Upper lobe of left lung (tissue), 4 donors: ENCODE results near the gene LIN28A.

Experiments
- EP300 ChIP-seq, 4 donors: sonication (generic); formaldehyde crosslinking; IDR thresholded peaks; one replicate each; pipeline ENCODE4 v1.5.1; 2017; ENCODE audit warnings: antibody characterized with exemption in 4 of 4, control low read depth in 2 of 4
- POLR2A ChIP-seq, 4 donors: fragments of 450-650 bp; IDR thresholded peaks; one replicate each; pipeline ENCODE4 v1.5.1; 2016 to 2017; ENCODE audit warnings: antibody characterized with exemption in 4 of 4, mild to moderate bottlenecking in 2 of 4
- TF ChIP-seq, protein P1 (sequence below), 6 experiments: fragments of 450-650 bp in 4 of 6; fragments of 200-600 bp in 2 of 6; sonication (generic) in 2 of 6; IDR thresholded peaks; one replicate each; pipeline ENCODE4 v1.5.1; 2016 to 2019; ENCODE audit warnings: antibody characterized with exemption in 6 of 6

DNA sequence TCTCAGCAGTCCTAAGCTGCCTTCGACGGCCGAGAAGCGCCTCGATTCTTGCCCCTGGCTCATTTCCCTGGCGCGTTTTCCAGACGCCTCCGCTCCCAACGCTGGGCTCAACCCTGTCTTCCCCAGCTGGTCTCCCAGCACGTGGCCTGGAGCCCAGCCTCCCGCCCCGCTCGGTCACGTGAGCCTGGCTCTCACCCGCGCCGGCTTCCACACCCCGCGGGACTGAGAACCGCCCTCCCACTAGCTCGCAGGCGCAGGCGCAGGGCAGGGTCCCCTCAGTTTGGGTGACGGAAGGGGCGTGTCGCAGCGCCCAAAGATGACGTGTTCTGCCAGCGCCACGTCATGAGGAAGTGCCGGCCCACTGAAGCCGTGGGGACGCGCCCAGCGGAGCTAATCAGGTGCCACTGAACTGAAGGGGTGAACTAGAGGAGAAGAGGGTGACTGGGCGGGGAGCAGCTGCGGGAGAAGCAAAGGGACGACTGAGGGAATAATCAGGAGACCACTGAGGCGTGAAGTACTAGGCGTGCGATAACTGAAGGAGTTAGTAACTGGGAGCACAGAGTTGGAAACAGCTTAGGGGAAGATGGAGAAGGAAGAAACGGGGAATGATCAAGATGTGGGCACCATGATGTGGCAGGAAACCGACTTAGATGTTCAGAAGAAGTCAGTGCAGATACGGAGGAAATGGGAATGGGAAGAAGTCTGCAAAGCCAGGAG, 21.5 kb downstream of the LIN28A start, which contains the start of gene DHDDS:
- TF ChIP-seq, protein P1, sequence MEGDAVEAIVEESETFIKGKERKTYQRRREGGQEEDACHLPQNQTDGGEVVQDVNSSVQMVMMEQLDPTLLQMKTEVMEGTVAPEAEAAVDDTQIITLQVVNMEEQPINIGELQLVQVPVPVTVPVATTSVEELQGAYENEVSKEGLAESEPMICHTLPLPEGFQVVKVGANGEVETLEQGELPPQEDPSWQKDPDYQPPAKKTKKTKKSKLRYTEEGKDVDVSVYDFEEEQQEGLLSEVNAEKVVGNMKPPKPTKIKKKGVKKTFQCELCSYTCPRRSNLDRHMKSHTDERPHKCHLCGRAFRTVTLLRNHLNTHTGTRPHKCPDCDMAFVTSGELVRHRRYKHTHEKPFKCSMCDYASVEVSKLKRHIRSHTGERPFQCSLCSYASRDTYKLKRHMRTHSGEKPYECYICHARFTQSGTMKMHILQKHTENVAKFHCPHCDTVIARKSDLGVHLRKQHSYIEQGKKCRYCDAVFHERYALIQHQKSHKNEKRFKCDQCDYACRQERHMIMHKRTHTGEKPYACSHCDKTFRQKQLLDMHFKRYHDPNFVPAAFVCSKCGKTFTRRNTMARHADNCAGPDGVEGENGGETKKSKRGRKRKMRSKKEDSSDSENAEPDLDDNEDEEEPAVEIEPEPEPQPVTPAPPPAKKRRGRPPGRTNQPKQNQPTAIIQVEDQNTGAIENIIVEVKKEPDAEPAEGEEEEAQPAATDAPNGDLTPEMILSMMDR (IDR thresholded peaks at IDR 0.05) = peak in 2 of 6 experiments; percentile 16 to 40
- TF ChIP-seq POLR2A (IDR thresholded peaks at IDR 0.05) = peak in 3 of 4 donors; percentile 42 to 91 (median 73)
- peak in 1 of 4 donors; percentile 60 for TF ChIP-seq EP300 (IDR thresholded peaks at IDR 0.05)
